Hematopoietic multipotent progenitor cell (in vitro differentiated cells): ENCODE data around the gene DDRGK1. TPM values are rescaled to one million over a fixed set of nuclear protein-coding genes. Genes with fewer than 3 reads are reported as not detected.
A peak's percentile ranks its signal among the peaks of the same experiment; 100 is the strongest.

Experiments used
- DNase-seq, 3 donors: peaks; one replicate each; pipeline ENCODE4 v3.0.0-alpha.2; 2011 to 2015; ENCODE audit warnings: low read depth in 2 of 3, low spot score in 2 of 3
- total RNA-seq: library from RNA; depleted of rRNA; stranded (reverse); fragments of >200 nt; gene quantifications from one replicate; pipeline ENCODE4 v1.2.3, GENCODE V29; 2012

Gene DDRGK1
- total RNA-seq, result 30.2 TPM

- DNase-seq, result peak; percentile 85 to 94 (median 93)
Measured at GRCh38 chr20:3204124-3204794, at the start of gene DDRGK1. DDRGK1 (minus strand) TSS chr20:3204682; CDS start chr20:3204627, 55 bp downstream.

DNA sequence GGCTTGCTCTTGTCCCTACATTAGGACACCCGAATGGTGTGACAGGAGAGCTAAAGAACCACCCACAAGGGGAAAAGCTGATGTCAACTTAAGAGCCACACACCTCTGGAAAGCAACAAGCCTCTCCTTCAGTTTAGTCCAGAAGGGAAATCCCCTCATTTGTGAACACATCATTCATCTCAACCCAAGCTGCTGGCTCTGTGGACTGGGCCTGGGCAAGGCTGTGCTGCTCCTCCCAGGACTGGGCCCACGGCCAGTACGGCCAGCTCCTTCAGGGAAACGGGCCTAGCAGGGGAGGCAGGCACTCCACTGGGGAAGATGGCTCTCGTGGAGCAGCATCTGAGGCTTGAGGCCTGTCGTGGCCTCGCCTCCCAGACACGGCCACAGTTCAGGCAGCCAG lies 47.3 kb upstream of the DDRGK1 start:
- DNase-seq, result no peak

DNA sequence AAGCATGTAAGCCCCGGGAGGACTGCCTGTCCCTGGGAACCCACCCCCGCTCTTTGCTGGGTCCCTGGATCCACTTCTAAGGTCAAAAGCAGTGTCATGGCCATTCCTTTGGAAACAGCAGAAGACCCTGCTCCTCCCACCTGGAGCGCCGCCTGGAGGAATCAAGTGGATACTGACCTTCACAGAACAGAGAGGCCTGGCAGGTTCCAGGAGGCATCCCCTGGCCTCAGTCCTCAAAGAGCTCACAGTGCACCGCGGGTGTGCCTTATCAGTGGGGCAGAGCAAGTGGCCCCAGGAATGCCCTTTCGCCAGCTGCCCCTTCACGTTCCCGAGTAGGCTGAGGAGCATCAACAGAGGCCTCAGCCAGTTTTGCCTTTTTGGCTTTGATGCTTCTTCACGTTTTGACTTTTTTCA lies 45.6 kb upstream of the DDRGK1 start:
- DNase-seq, result no peak

- no peak for DNase-seq
Measured at GRCh38 chr20:3248993-3249347, 44.5 kb upstream of the DDRGK1 start.

DNA sequence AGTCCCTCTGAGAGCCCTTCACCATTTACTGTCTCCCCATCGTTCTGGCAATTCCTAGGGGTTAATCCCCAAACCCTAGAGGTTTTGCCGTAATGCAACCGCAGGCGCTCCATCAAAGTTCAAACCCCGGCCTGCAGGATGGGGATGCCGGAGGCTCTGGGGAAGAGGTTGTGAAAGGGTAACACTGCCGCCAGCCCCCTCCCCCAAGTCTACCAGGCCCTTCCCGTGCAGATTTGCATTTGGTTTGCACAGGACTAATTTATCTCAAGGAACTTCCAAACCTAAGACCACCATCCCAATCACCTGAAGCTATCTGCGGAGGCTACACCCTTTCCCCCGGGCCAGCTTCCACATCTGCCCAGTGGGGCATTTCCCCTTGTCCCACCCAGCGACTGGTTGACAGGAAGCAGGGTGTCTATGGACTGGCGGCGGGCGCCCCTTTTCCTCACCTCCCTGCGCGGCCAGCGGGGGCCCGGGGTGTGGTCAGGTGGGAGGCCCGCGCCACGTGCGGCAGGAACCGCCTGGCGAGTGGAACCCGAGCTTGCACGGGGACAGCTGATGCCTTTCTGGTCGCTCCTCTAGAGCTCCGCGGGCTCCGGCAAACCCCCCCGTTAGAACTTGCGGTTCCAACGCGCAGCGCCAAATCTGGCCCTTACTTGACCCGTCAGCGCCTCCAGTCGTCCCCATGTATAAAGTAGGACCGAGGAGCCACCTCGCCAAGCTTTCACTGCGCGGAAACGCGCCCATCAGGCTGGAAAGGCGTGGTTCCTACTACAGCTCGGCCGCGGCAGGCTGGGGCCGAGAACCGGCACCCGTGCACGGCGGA lies 43.9 kb upstream of the DDRGK1 start:
- peak in 2 of 3 donors; percentile 55 for DNase-seq

GRCh38 chr20:3247638-3248037 lies 43.2 kb upstream of the DDRGK1 start:
- DNase-seq, result no peak

GRCh38 chr20:3246682-3247081 lies 42.2 kb upstream of the DDRGK1 start:
- no peak for DNase-seq

DNA sequence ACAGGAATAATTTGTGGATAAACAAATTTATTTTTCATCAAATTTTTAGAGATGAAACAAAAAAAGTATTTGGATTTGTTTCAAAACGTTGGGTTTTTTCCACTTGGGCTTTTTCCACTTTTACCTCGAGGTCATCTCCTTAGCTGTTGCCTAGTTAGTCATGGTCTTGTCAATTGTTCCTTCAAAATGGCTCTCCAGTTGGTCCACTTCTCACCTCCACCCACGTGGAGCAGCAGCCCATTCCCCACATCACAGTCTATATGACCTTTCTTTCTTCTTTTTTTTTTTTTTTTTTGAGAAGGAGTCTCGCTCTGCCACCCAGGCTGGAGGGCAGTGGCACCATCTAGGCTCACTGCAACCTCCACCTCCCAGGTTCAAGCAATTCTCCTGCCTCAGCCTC lies 41.2 kb upstream of the DDRGK1 start:
- DNase-seq, result no peak

DNA sequence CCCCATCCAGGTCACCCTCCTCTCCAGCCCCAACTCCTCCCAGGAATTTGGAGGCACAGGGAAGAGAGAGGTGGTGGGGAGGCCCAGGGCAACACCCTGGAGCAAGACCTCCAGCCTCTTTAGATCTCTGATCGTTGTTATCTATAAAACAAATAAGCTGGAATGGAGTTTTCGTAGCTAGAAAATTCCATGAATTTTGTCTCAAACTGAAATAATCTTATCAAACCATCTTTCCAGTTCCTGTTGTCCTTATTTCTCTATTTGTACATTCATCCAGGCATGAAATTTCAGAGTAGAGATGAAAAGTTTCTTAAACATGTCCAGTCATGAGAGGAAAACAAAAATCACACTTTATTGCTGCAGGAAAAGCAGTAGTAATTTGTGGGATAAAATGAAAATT lies 40.7 kb upstream of the DDRGK1 start:
- no peak for DNase-seq

GRCh38 chr20:3244613-3245012 lies 40.1 kb upstream of the DDRGK1 start:
- DNase-seq, result no peak

DNA sequence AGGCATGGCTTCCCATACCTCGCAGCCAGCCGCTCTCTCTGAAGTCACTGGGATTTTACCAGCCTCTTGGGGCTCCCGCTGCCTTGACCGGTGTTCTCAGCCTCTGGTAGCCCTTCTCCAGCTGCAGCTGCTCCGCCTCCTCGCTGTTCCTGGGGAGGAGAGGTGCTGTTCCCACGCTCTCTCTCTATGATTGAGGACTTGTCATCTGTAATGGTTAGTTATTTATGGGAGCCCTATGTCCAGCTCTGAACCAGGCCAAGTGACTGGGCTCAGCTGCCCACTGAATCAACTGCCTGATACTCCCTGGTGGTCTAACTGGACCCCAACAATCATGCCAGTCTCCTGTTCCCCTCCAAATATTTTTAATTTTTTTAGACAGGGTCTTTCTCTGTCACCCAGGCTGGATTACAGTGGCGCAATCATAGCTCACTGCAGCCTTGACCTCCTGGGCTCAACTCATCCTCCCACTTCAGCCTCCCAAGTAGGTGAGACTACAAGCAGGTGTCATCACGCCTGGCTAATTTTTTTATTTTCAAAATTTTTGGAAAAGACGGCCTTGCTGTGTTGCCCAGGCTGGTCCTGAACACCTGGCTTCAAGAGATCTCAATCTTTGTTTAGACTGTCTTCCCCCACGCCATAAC lies 39.4 kb upstream of the DDRGK1 start:
- DNase-seq, result no peak

GRCh38 chr20:3242172-3242692 lies 37.8 kb upstream of the DDRGK1 start:
- no peak for DNase-seq

GRCh38 chr20:3240776-3241363 lies 36.4 kb upstream of the DDRGK1 start:
- no peak for DNase-seq

GRCh38 chr20:3239867-3240775 lies 35.6 kb upstream of the DDRGK1 start:
- DNase-seq, result no peak

GRCh38 chr20:3239026-3239866 lies 34.8 kb upstream of the DDRGK1 start, which contains the start of gene SLC4A11:
SLC4A11 (minus strand) TSS chr20:3239190; CDS start chr20:3239137, 53 bp downstream.
- DNase-seq, result peak in 1 of 3 donors; percentile 39

GRCh38 chr20:3238616-3239025 lies 34.1 kb upstream of the DDRGK1 start:
- DNase-seq, result peak in 2 of 3 donors; percentile 31 to 53

- DNase-seq, result peak in 1 of 3 donors; percentile 33
Measured at GRCh38 chr20:3237958-3238615, 33.6 kb upstream of the DDRGK1 start.
